ENCODE results near the gene SPEN.

The SPEN gene

GRCh38 chr1:15802234-15802965 is 45.1 kb upstream of the SPEN start:
- H2AFZ ChIP-seq (ENCODE audit: low read length) = no peak overlapping the region
- no peak overlapping the region for H3K9ac ChIP-seq (ENCODE audit: low read depth, low read length, poor library complexity)
- peaks cover 0 to 6% (median 0%) of the 10 kb centered on the region in 3 experiments for H3K27me3 ChIP-seq (ENCODE audit: control insufficient read depth in 3 of 3, insufficient read depth in 3 of 3, low read depth in 1 of 3, low read length in 3 of 3)
- H3K23ac ChIP-seq (ENCODE audit: low read depth, low read length, poor library complexity) = no peak overlapping the region
- no peak overlapping the region for H3K27ac ChIP-seq (replicated peaks; ENCODE audit: low read length)
- no peaks in the 10 kb centered on the region for H3K36me3 ChIP-seq (replicated peaks in 1 of 2; ENCODE audit: control insufficient read depth in 2 of 2, insufficient read depth in 2 of 2, low read length in 2 of 2)
- H3K9me3 ChIP-seq (replicated peaks in 1 of 2; ENCODE audit: control insufficient read depth in 2 of 2, insufficient read depth in 1 of 2, low read depth in 1 of 2, low read length in 2 of 2) = no peaks in the 10 kb centered on the region
- no peak overlapping the region for H2BK5ac ChIP-seq (ENCODE audit: low read length)
- H3K79me1 ChIP-seq (ENCODE audit: low read depth, low read length) = no peaks in the 10 kb centered on the region
- no peak overlapping the region for H2BK15ac ChIP-seq (ENCODE audit: low read length)
- peaks cover 8 to 22% of the 10 kb centered on the region in 2 donors for H3K4me1 ChIP-seq (ENCODE audit: control insufficient read depth in 2 of 2, insufficient read depth in 1 of 2, low read depth in 1 of 2, low read length in 2 of 2)
- no peak overlapping the region for H3K4ac ChIP-seq (ENCODE audit: low read length)
- no peak overlapping the region for H2BK12ac ChIP-seq (ENCODE audit: low read length)
- no peak for DNase-seq (ENCODE audit: low spot score)
- no peak overlapping the region for H3K18ac ChIP-seq (ENCODE audit: low read length)
- H3K4me3 ChIP-seq (ENCODE audit: low read length in 2 of 2) = no peak overlapping the region
- no peak overlapping the region for H4K91ac ChIP-seq (ENCODE audit: low read depth, low read length, poor library complexity)
- H3K14ac ChIP-seq (ENCODE audit: low read length) = no peak overlapping the region
- no peak overlapping the region for H3K4me2 ChIP-seq (ENCODE audit: insufficient read depth, low read length, poor library complexity, severe bottlenecking)
- H4K8ac ChIP-seq (ENCODE audit: low read depth, low read length) = no peak overlapping the region
- H2BK120ac ChIP-seq (ENCODE audit: low read depth, low read length) = no peak overlapping the region
- no peak overlapping the region for H2AK5ac ChIP-seq (ENCODE audit: low read depth, low read length)
- WGBS, 2 donors (ENCODE audit: extremely low coverage in 2 of 2, insufficient read length in 2 of 2, insufficient replicate concordance in 1 of 2) = no CpG with 5 or more reads among the region's 17 CpGs

GRCh38 chr1:15803380-15803779 is 44.1 kb upstream of the SPEN start:
- peaks cover 8 to 22% of the 10 kb centered on the region in 2 donors for H3K4me1 ChIP-seq (ENCODE audit: control insufficient read depth in 2 of 2, insufficient read depth in 1 of 2, low read depth in 1 of 2, low read length in 2 of 2)
- H3K79me1 ChIP-seq (ENCODE audit: low read depth, low read length) = no peaks in the 10 kb centered on the region
- WGBS, 2 donors (ENCODE audit: extremely low coverage in 2 of 2, insufficient read length in 2 of 2, insufficient replicate concordance in 1 of 2) = no CpG with 5 or more reads among the region's 4 CpGs
- H2AK5ac ChIP-seq (ENCODE audit: low read depth, low read length) = no peak overlapping the region
- no peak overlapping the region for H3K4me3 ChIP-seq (ENCODE audit: low read length in 2 of 2)
- no peak overlapping the region for H2BK5ac ChIP-seq (ENCODE audit: low read length)
- no peak overlapping the region for H3K9ac ChIP-seq (ENCODE audit: low read depth, low read length, poor library complexity)
- H2BK120ac ChIP-seq (ENCODE audit: low read depth, low read length) = no peak overlapping the region
- no peaks in the 10 kb centered on the region for H3K36me3 ChIP-seq (replicated peaks in 1 of 2; ENCODE audit: control insufficient read depth in 2 of 2, insufficient read depth in 2 of 2, low read length in 2 of 2)
- no peak overlapping the region for H3K18ac ChIP-seq (ENCODE audit: low read length)
- H3K4ac ChIP-seq (ENCODE audit: low read length) = no peak overlapping the region
- no peak overlapping the region for H4K91ac ChIP-seq (ENCODE audit: low read depth, low read length, poor library complexity)
- no peaks in the 10 kb centered on the region for H3K9me3 ChIP-seq (replicated peaks in 1 of 2; ENCODE audit: control insufficient read depth in 2 of 2, insufficient read depth in 1 of 2, low read depth in 1 of 2, low read length in 2 of 2)
- H3K23ac ChIP-seq (ENCODE audit: low read depth, low read length, poor library complexity) = no peak overlapping the region
- no peak overlapping the region for H2BK15ac ChIP-seq (ENCODE audit: low read length)
- no peak overlapping the region for H3K14ac ChIP-seq (ENCODE audit: low read length)
- DNase-seq (ENCODE audit: low spot score) = no peak
- no peak overlapping the region for H2BK12ac ChIP-seq (ENCODE audit: low read length)
- H4K8ac ChIP-seq (ENCODE audit: low read depth, low read length) = no peak overlapping the region
- no peak overlapping the region for H2AFZ ChIP-seq (ENCODE audit: low read length)
- no peak overlapping the region for H3K27ac ChIP-seq (replicated peaks; ENCODE audit: low read length)
- peaks cover 0 to 6% (median 0%) of the 10 kb centered on the region in 3 experiments for H3K27me3 ChIP-seq (ENCODE audit: control insufficient read depth in 3 of 3, insufficient read depth in 3 of 3, low read depth in 1 of 3, low read length in 3 of 3)
- no peak overlapping the region for H3K4me2 ChIP-seq (ENCODE audit: insufficient read depth, low read length, poor library complexity, severe bottlenecking)

GRCh38 chr1:15804060-15804459 is 43.4 kb upstream of the SPEN start:
- Histone ChIP-seq H2BK12ac (ENCODE audit: low read length) (no peak overlapping the region), H3K23ac (ENCODE audit: low read depth, low read length, poor library complexity) (no peak overlapping the region), H3K4ac (ENCODE audit: low read length) (no peak overlapping the region), H4K8ac (ENCODE audit: low read depth, low read length) (no peak overlapping the region), H3K4me1 (ENCODE audit: control insufficient read depth in 2 of 2, insufficient read depth in 1 of 2, low read depth in 1 of 2, low read length in 2 of 2) (peaks cover 10 to 22% of the 10 kb centered on the region in 2 donors), H2AFZ (ENCODE audit: low read length) (no peak overlapping the region), H3K18ac (ENCODE audit: low read length) (no peak overlapping the region), H2BK5ac (ENCODE audit: low read length) (no peak overlapping the region), H2AK5ac (ENCODE audit: low read depth, low read length) (no peak overlapping the region), H3K14ac (ENCODE audit: low read length) (no peak overlapping the region), H2BK15ac (ENCODE audit: low read length) (no peak overlapping the region), H3K79me1 (ENCODE audit: low read depth, low read length) (no peaks in the 10 kb centered on the region), H3K4me2 (ENCODE audit: insufficient read depth, low read length, poor library complexity, severe bottlenecking) (no peak overlapping the region), H4K91ac (ENCODE audit: low read depth, low read length, poor library complexity) (no peak overlapping the region), H3K36me3 (replicated peaks in 1 of 2; ENCODE audit: control insufficient read depth in 2 of 2, insufficient read depth in 2 of 2, low read length in 2 of 2) (no peaks in the 10 kb centered on the region), H2BK120ac (ENCODE audit: low read depth, low read length) (no peak overlapping the region), H3K27me3 (ENCODE audit: control insufficient read depth in 3 of 3, insufficient read depth in 3 of 3, low read depth in 1 of 3, low read length in 3 of 3) (peaks cover 0 to 6% (median 0%) of the 10 kb centered on the region in 3 experiments), H3K9me3 (replicated peaks in 1 of 2; ENCODE audit: control insufficient read depth in 2 of 2, insufficient read depth in 1 of 2, low read depth in 1 of 2, low read length in 2 of 2) (no peaks in the 10 kb centered on the region), H3K4me3 (ENCODE audit: low read length in 2 of 2) (no peak overlapping the region), H3K27ac (replicated peaks; ENCODE audit: low read length) (no peak overlapping the region), H3K9ac (ENCODE audit: low read depth, low read length, poor library complexity) (no peak overlapping the region)
- no peak for DNase-seq (ENCODE audit: low spot score)
- WGBS, 2 donors (ENCODE audit: extremely low coverage in 2 of 2, insufficient read length in 2 of 2, insufficient replicate concordance in 1 of 2) = no CpG with 5 or more reads among the region's 8 CpGs

DNA sequence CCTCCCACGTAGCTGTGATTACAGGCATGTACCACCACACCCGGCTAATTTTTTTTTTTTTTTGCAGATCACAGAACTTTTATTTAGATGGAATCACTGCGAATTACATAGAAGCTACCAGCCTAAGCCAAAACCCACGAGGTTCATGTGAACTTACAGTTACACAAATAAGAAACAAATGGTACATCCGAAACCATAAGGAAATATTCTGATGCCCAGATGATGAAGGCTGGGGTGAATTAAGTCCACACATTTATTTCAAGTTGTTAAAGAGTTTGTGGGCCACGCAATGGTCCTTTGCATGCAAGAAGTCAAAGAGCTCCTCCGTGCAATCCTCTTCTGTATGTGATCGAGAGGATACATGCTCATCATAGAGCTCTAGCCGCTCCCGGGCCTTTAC is 40.4 kb upstream of the SPEN start:
- H4K91ac ChIP-seq (ENCODE audit: low read depth, low read length, poor library complexity) = no peak overlapping the region
- H2AK5ac ChIP-seq (ENCODE audit: low read depth, low read length) = no peak overlapping the region
- H3K4me2 ChIP-seq (ENCODE audit: insufficient read depth, low read length, poor library complexity, severe bottlenecking) = no peak overlapping the region
- H4K8ac ChIP-seq (ENCODE audit: low read depth, low read length) = no peak overlapping the region
- H2BK15ac ChIP-seq (ENCODE audit: low read length) = no peak overlapping the region
- H3K4ac ChIP-seq (ENCODE audit: low read length) = no peak overlapping the region
- H2BK12ac ChIP-seq (ENCODE audit: low read length) = no peak overlapping the region
- H2BK5ac ChIP-seq (ENCODE audit: low read length) = no peak overlapping the region
- peaks cover 0 to 6% (median 0%) of the 10 kb centered on the region in 3 experiments for H3K27me3 ChIP-seq (ENCODE audit: control insufficient read depth in 3 of 3, insufficient read depth in 3 of 3, low read depth in 1 of 3, low read length in 3 of 3)
- no CpG with 5 or more reads among the region's 10 CpGs for WGBS, 2 donors (ENCODE audit: extremely low coverage in 2 of 2, insufficient read length in 2 of 2, insufficient replicate concordance in 1 of 2)
- H2AFZ ChIP-seq (ENCODE audit: low read length) = no peak overlapping the region
- no peak overlapping the region for H3K14ac ChIP-seq (ENCODE audit: low read length)
- peaks cover 0 to 6% of the 10 kb centered on the region in 2 donors for H3K36me3 ChIP-seq (replicated peaks in 1 of 2; ENCODE audit: control insufficient read depth in 2 of 2, insufficient read depth in 2 of 2, low read length in 2 of 2)
- H3K79me1 ChIP-seq (ENCODE audit: low read depth, low read length) = no peaks in the 10 kb centered on the region
- no peak overlapping the region for H3K9ac ChIP-seq (ENCODE audit: low read depth, low read length, poor library complexity)
- no peak overlapping the region for H3K4me3 ChIP-seq (ENCODE audit: low read length in 2 of 2)
- no peak overlapping the region for H3K18ac ChIP-seq (ENCODE audit: low read length)
- H3K4me1 ChIP-seq (ENCODE audit: control insufficient read depth in 2 of 2, insufficient read depth in 1 of 2, low read depth in 1 of 2, low read length in 2 of 2) = peaks cover 3 to 8% of the 10 kb centered on the region in 2 donors
- H3K9me3 ChIP-seq (replicated peaks in 1 of 2; ENCODE audit: control insufficient read depth in 2 of 2, insufficient read depth in 1 of 2, low read depth in 1 of 2, low read length in 2 of 2) = no peaks in the 10 kb centered on the region
- no peak overlapping the region for H3K27ac ChIP-seq (replicated peaks; ENCODE audit: low read length)
- H3K23ac ChIP-seq (ENCODE audit: low read depth, low read length, poor library complexity) = no peak overlapping the region
- DNase-seq (ENCODE audit: low spot score) = no peak
- H2BK120ac ChIP-seq (ENCODE audit: low read depth, low read length) = no peak overlapping the region
